Neural cell (in vitro differentiated cells): ENCODE data around the gene MKX.

ENCODE experiments used
- EZH2 ChIP-seq: fragments of 200-600, 300-800 bp; shearing (Covaris generic), sonication (generic); IDR thresholded peaks from 2 replicates; pipeline ENCODE4 v1.6.1; 2014; ENCODE audit warnings: antibody characterized with exemption, low read length, borderline replicate concordance, mild to moderate bottlenecking; ENCODE audit not compliant: insufficient read depth, poor library complexity, severe bottlenecking
- TAF1 ChIP-seq: IDR thresholded peaks from 2 replicates; pipeline ENCODE4 v1.6.1; 2012; ENCODE audit warnings: low read depth
- TF ChIP-seq, protein P1 (sequence below): IDR thresholded peaks from 2 replicates; pipeline ENCODE4 v1.6.1; 2012; ENCODE audit warnings: borderline replicate concordance
- TF ChIP-seq, protein P2 (sequence below): fragments of 450-650 bp; IDR thresholded peaks from 2 replicates; pipeline ENCODE4 v1.5.1; 2014; ENCODE audit warnings: antibody characterized with exemption, mild to moderate bottlenecking, moderate library complexity; ENCODE audit not compliant: poor library complexity, severe bottlenecking

DNA sequence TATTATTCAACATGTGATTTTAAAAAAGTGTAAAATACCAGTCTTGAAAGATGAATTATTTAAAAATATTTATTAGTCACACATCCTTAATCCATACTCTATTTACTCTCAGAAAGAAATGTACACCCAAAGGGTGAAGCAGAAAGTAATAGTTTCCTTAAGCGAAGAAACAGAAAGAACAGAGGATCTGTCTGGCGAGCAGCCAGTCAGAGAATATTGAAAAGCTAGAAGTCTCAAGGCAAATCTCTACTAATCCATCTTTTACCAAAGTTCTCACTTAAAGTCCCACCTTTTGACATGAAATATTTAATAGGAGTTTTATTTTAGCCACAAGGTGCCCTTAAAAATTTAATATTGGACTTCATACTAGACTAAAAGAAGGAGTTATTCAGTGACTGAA, 46.7 kb downstream of the MKX start:
- TF ChIP-seq, protein P1, sequence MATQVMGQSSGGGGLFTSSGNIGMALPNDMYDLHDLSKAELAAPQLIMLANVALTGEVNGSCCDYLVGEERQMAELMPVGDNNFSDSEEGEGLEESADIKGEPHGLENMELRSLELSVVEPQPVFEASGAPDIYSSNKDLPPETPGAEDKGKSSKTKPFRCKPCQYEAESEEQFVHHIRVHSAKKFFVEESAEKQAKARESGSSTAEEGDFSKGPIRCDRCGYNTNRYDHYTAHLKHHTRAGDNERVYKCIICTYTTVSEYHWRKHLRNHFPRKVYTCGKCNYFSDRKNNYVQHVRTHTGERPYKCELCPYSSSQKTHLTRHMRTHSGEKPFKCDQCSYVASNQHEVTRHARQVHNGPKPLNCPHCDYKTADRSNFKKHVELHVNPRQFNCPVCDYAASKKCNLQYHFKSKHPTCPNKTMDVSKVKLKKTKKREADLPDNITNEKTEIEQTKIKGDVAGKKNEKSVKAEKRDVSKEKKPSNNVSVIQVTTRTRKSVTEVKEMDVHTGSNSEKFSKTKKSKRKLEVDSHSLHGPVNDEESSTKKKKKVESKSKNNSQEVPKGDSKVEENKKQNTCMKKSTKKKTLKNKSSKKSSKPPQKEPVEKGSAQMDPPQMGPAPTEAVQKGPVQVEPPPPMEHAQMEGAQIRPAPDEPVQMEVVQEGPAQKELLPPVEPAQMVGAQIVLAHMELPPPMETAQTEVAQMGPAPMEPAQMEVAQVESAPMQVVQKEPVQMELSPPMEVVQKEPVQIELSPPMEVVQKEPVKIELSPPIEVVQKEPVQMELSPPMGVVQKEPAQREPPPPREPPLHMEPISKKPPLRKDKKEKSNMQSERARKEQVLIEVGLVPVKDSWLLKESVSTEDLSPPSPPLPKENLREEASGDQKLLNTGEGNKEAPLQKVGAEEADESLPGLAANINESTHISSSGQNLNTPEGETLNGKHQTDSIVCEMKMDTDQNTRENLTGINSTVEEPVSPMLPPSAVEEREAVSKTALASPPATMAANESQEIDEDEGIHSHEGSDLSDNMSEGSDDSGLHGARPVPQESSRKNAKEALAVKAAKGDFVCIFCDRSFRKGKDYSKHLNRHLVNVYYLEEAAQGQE, result no peak
- TF ChIP-seq, protein P2, sequence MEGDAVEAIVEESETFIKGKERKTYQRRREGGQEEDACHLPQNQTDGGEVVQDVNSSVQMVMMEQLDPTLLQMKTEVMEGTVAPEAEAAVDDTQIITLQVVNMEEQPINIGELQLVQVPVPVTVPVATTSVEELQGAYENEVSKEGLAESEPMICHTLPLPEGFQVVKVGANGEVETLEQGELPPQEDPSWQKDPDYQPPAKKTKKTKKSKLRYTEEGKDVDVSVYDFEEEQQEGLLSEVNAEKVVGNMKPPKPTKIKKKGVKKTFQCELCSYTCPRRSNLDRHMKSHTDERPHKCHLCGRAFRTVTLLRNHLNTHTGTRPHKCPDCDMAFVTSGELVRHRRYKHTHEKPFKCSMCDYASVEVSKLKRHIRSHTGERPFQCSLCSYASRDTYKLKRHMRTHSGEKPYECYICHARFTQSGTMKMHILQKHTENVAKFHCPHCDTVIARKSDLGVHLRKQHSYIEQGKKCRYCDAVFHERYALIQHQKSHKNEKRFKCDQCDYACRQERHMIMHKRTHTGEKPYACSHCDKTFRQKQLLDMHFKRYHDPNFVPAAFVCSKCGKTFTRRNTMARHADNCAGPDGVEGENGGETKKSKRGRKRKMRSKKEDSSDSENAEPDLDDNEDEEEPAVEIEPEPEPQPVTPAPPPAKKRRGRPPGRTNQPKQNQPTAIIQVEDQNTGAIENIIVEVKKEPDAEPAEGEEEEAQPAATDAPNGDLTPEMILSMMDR, result no peak
- TF ChIP-seq TAF1 (no peak), EZH2 (no peak)
